Measurements from ENCODE around the gene TMEM185A. TPM values are rescaled to one million over a fixed set of nuclear protein-coding genes. Genes with fewer than 3 reads are reported as not detected.

Gene TMEM185A
- total RNA-seq, 2 donors from 2014 or later: 12.5 to 18.8 TPM

GRCh38 chrX:149641835-149642234 is 10.2 kb upstream of the TMEM185A start:
- no peak overlapping the region for H3K4me3 ChIP-seq
- H3K9ac ChIP-seq (ENCODE audit: low read depth in 2 of 2, low read length in 2 of 2): no peak overlapping the region
- no peaks in the 10 kb centered on the region for H3K9me3 ChIP-seq
- TF ChIP-seq, protein P1, sequence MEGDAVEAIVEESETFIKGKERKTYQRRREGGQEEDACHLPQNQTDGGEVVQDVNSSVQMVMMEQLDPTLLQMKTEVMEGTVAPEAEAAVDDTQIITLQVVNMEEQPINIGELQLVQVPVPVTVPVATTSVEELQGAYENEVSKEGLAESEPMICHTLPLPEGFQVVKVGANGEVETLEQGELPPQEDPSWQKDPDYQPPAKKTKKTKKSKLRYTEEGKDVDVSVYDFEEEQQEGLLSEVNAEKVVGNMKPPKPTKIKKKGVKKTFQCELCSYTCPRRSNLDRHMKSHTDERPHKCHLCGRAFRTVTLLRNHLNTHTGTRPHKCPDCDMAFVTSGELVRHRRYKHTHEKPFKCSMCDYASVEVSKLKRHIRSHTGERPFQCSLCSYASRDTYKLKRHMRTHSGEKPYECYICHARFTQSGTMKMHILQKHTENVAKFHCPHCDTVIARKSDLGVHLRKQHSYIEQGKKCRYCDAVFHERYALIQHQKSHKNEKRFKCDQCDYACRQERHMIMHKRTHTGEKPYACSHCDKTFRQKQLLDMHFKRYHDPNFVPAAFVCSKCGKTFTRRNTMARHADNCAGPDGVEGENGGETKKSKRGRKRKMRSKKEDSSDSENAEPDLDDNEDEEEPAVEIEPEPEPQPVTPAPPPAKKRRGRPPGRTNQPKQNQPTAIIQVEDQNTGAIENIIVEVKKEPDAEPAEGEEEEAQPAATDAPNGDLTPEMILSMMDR (IDR thresholded peaks at IDR 0.05): no peak
- intact Hi-C loops (cut with DNase I): no loop called here
- H3K27ac ChIP-seq: no peak overlapping the region
- no peaks in the 10 kb centered on the region for H3K27me3 ChIP-seq
- H3K4me1 ChIP-seq: no peaks in the 10 kb centered on the region
- DNase-seq: no peak
- no peaks in the 10 kb centered on the region for H3K36me3 ChIP-seq

DNA sequence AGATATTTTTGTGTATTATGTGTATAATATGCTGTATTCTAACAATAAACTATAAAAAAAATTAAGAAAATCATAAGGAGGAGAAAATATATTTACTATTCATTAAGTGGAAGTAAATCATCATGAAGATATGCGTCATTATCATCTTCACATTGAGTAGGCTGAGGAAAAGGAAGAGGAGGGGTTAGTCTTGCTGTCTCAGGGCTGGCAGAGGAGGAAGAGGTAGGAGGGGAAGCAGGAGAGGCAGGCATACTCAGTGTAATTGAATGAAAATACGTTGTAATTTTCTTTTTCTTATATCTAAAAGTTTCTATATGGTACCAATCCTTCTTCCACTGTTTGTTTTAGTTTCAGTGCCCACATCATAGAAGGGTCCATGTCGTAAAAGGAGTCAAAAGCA is 9.8 kb upstream of the TMEM185A start:
- TF ChIP-seq, protein P1 (IDR thresholded peaks at IDR 0.05): no peak
- H3K4me1 ChIP-seq: no peaks in the 10 kb centered on the region
- intact Hi-C loops (cut with DNase I): no loop called here

GRCh38 chrX:149639568-149639967 is 8.0 kb upstream of the TMEM185A start:
- Histone ChIP-seq H3K4me3 (no peak overlapping the region), H3K36me3 (no peaks in the 10 kb centered on the region), H3K4me1 (no peaks in the 10 kb centered on the region), H3K27me3 (no peaks in the 10 kb centered on the region), H3K27ac (no peak overlapping the region), H3K9me3 (no peaks in the 10 kb centered on the region), H3K9ac (ENCODE audit: low read depth in 2 of 2, low read length in 2 of 2) (no peak overlapping the region)
- DNase-seq: no peak
- TF ChIP-seq, protein P1 (IDR thresholded peaks at IDR 0.05): no peak
- intact Hi-C loops (cut with DNase I): loop anchor here (10.0 kb wide), 1 partner anchor 125 kb away; no protein-coding TSS in a partner anchor

More for the DNA sequence above, 9.8 kb upstream of the TMEM185A start:
- Histone ChIP-seq H3K4me3 (no peak overlapping the region), H3K9me3 (no peaks in the 10 kb centered on the region), H3K27ac (no peak overlapping the region), H3K9ac (ENCODE audit: low read depth in 2 of 2, low read length in 2 of 2) (no peak overlapping the region), H3K36me3 (no peaks in the 10 kb centered on the region), H3K27me3 (no peaks in the 10 kb centered on the region)
- DNase-seq: no peak

GRCh38 chrX:149638860-149639259 is 7.3 kb upstream of the TMEM185A start:
- Histone ChIP-seq H3K27me3 (no peaks in the 10 kb centered on the region), H3K4me1 (no peaks in the 10 kb centered on the region), H3K27ac (no peak overlapping the region), H3K9me3 (no peaks in the 10 kb centered on the region), H3K9ac (ENCODE audit: low read depth in 2 of 2, low read length in 2 of 2) (no peak overlapping the region), H3K4me3 (no peak overlapping the region), H3K36me3 (no peaks in the 10 kb centered on the region)
- intact Hi-C loops (cut with DNase I): loop anchor here (10.0 kb wide), 1 partner anchor 124 kb away; no protein-coding TSS in a partner anchor
- DNase-seq: no peak
- TF ChIP-seq, protein P1 (IDR thresholded peaks at IDR 0.05): no peak

DNA sequence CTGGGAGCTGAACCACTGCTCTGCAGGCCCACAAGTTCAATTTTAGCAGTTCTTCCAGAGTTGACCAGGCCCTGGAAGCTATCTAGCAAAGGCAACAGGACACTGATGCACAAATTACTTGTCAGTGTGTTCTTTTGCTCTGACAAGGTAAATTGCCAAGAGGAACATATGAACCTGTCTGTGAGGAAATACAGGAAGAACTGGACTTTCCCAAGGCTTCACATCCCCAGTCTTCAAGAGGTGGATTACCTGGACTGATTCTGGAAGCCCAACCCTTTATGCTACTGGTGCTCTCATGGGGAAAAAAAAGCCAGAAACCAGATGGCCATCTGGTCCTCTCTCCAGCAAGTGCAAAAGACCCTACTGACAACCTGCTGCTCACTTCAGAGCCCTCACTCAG is 1.9 kb upstream of the TMEM185A start:
- H3K36me3 ChIP-seq: no peaks in the 10 kb centered on the region
- intact Hi-C loops (cut with DNase I): loop anchor here (10.0 kb wide), 1 partner anchor 119 kb away; no protein-coding TSS in a partner anchor
- no peak overlapping the region for H3K4me3 ChIP-seq
- DNase-seq: no peak
- TF ChIP-seq, protein P1 (IDR thresholded peaks at IDR 0.05): no peak
- H3K27ac ChIP-seq: no peak overlapping the region
- H3K9me3 ChIP-seq: no peaks in the 10 kb centered on the region
- H3K9ac ChIP-seq (ENCODE audit: low read depth in 2 of 2, low read length in 2 of 2): no peak overlapping the region
- no peaks in the 10 kb centered on the region for H3K4me1 ChIP-seq
- H3K27me3 ChIP-seq: no peaks in the 10 kb centered on the region

All from colonic mucosa (tissue), 4 donors.